ENCODE data around the gene FKBP1A.

DNA sequence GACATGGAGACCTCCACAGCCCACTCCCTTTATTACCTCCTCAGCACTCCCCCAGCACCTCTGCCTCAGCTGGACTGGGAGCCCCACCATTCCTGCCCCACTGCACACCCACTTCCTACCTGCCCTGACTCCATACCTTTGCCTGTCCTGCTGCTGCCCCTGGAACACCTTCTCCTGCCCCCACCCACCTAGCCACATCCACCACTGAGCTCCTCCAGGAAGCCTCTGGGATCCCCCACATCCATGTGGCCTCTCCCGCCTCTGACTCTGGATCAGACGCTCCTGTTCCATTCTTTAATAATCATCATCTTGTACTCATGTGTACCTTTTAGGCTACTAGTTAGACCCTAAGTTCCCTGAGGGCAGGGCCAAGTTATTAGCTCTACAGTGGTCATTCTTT, 61.8 kb downstream of the FKBP1A start:
- TF ChIP-seq, protein P1, sequence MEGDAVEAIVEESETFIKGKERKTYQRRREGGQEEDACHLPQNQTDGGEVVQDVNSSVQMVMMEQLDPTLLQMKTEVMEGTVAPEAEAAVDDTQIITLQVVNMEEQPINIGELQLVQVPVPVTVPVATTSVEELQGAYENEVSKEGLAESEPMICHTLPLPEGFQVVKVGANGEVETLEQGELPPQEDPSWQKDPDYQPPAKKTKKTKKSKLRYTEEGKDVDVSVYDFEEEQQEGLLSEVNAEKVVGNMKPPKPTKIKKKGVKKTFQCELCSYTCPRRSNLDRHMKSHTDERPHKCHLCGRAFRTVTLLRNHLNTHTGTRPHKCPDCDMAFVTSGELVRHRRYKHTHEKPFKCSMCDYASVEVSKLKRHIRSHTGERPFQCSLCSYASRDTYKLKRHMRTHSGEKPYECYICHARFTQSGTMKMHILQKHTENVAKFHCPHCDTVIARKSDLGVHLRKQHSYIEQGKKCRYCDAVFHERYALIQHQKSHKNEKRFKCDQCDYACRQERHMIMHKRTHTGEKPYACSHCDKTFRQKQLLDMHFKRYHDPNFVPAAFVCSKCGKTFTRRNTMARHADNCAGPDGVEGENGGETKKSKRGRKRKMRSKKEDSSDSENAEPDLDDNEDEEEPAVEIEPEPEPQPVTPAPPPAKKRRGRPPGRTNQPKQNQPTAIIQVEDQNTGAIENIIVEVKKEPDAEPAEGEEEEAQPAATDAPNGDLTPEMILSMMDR (IDR thresholded peaks at IDR 0.05), result no peak
- TF ChIP-seq POLR2AphosphoS5 (IDR thresholded peaks at IDR 0.05), result no peak

Data from prostate gland (tissue), 2 donors.